ENCODE data around the gene DYNC1I2.

DYNC1I2 gene

GRCh38 chr2:171692331-171692730 lies 5.1 kb downstream of the DYNC1I2 start:
- no peak for TF ChIP-seq CTCF (conservative IDR thresholded peaks at IDR 0.05; ENCODE audit: low read length)
- H3K4me3 ChIP-seq (ENCODE audit: low read length), result no peak overlapping the region
- DNase-seq (ENCODE audit: low read depth), result no peak

GRCh38 chr2:171702781-171703556 lies 15.7 kb downstream of the DYNC1I2 start:
- DNase-seq (ENCODE audit: low read depth), result peak; percentile 39
- no peak for TF ChIP-seq CTCF (conservative IDR thresholded peaks at IDR 0.05; ENCODE audit: low read length)
- H3K4me3 ChIP-seq (ENCODE audit: low read length), result no peak overlapping the region

- DNase-seq (ENCODE audit: low read depth), result peak; percentile 46
- peak; percentile 62 for TF ChIP-seq CTCF (conservative IDR thresholded peaks at IDR 0.05; ENCODE audit: low read length)
Observed at GRCh38 chr2:171703574-171704347, 16.5 kb downstream of the DYNC1I2 start.

GRCh38 chr2:171706152-171706803 lies 19.0 kb downstream of the DYNC1I2 start:
- H3K4me3 ChIP-seq (ENCODE audit: low read length), result no peak overlapping the region
- DNase-seq (ENCODE audit: low read depth), result peak; percentile 30
- peak; percentile 58 for TF ChIP-seq CTCF (conservative IDR thresholded peaks at IDR 0.05; ENCODE audit: low read length)

More at GRCh38 chr2:171703574-171704347, 16.5 kb downstream of the DYNC1I2 start:
- no peak overlapping the region for H3K4me3 ChIP-seq (ENCODE audit: low read length)

GRCh38 chr2:171707752-171708151 lies 20.5 kb downstream of the DYNC1I2 start:
- H3K4me3 ChIP-seq (ENCODE audit: low read length), result no peak overlapping the region
- TF ChIP-seq CTCF (conservative IDR thresholded peaks at IDR 0.05; ENCODE audit: low read length), result no peak
- no peak for DNase-seq (ENCODE audit: low read depth)

- H3K4me3 ChIP-seq (ENCODE audit: low read length), result no peak overlapping the region
- no peak for DNase-seq (ENCODE audit: low read depth)
- TF ChIP-seq CTCF (conservative IDR thresholded peaks at IDR 0.05; ENCODE audit: low read length), result no peak
Observed at GRCh38 chr2:171709011-171709685, 21.9 kb downstream of the DYNC1I2 start.

All from AG10803 (cell line).